KOPT-K1 (cell line): ENCODE data around the gene TBL2.
"Not testable (repeated sequence)": the region's sequence is repeated elsewhere in the genome, so short reads cannot be mapped to it uniquely, and the experiment has no call there.

ENCODE experiments used
- H3K27ac ChIP-seq: fragments of 200-600 bp; sonication (generic); 2 replicates; pipeline ENCODE4 v1.5.1; 2016; ENCODE audit warnings: antibody characterized with exemption, mild to moderate bottlenecking, low read depth, low read length; ENCODE audit not compliant: poor library complexity, severe bottlenecking
- H3K36me3 ChIP-seq: fragments of 200-600 bp; sonication (generic); 2 replicates; pipeline ENCODE4 v1.5.1; 2017; ENCODE audit warnings: antibody characterized with exemption, mild to moderate bottlenecking, low read length, moderate library complexity; ENCODE audit not compliant: insufficient read depth
- H3K9me3 ChIP-seq: fragments of 200-600 bp; sonication (generic); 2 replicates; pipeline ENCODE4 v1.5.1; 2017; ENCODE audit warnings: antibody characterized with exemption, low read length, mild to moderate bottlenecking; ENCODE audit not compliant: insufficient read depth, poor library complexity, severe bottlenecking

The TBL2 gene

GRCh38 chr7:73578342-73579128 is at the start of gene TBL2:
TBL2 (minus strand) TSS chr7:73578579; CDS start chr7:73578549, 30 bp downstream.
- Histone ChIP-seq H3K27ac (peak within 1 kb of the TSS; percentile 85), H3K9me3 (no peaks in the 10 kb centered on the region), H3K36me3 (peaks cover 18% of the 10 kb centered on the region)

DNA sequence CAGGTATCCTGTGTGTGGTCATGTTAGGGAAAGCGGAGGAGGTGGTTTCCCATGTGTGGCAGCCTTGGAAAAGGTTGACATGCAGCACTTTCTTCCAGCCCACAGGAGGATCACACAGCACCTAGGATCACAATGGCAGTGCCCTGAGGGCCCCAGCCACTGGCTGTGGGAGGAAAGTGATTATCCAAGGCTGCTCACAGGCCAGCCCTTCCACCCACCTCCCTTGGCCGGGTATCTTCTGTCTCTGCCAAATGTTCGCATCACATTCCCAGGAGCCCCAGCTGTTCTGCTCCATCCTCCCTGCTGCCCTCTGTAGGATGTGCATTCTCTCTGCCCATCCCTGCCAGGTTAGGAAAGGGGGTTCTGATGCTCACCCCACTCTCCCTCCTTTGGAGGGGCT is 48.4 kb upstream of the TBL2 start:
- no peak overlapping the region for H3K27ac ChIP-seq
- H3K9me3 ChIP-seq: no peaks in the 10 kb centered on the region

DNA sequence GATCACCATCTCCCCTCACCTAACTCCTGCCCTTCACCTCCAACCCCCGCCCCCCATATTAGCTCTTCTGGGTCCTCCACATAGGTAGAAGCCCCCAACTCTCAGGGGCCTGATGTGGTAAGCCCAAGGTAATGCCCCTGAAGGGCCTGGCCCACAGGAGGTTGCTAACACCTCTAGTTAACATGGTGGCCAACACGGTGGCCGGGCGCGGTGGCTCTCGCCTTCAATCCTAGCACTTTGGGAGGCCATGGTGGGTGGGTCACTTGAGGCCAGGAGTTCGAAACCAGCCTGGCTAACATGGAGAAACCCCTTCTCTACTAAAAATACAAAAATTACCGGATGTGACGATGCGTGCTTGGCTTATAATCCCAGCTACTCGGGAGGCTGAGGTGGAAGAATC is 46.9 kb upstream of the TBL2 start:
- no peaks in the 10 kb centered on the region for H3K9me3 ChIP-seq
- H3K36me3 ChIP-seq: no peaks in the 10 kb centered on the region
- no peak overlapping the region for H3K27ac ChIP-seq

More for the DNA sequence above, 48.4 kb upstream of the TBL2 start:
- H3K36me3 ChIP-seq: no peaks in the 10 kb centered on the region

GRCh38 chr7:73624669-73625001 is 46.3 kb upstream of the TBL2 start:
- Histone ChIP-seq H3K9me3 (no peaks in the 10 kb centered on the region), H3K27ac (no peak overlapping the region), H3K36me3 (no peaks in the 10 kb centered on the region)

DNA sequence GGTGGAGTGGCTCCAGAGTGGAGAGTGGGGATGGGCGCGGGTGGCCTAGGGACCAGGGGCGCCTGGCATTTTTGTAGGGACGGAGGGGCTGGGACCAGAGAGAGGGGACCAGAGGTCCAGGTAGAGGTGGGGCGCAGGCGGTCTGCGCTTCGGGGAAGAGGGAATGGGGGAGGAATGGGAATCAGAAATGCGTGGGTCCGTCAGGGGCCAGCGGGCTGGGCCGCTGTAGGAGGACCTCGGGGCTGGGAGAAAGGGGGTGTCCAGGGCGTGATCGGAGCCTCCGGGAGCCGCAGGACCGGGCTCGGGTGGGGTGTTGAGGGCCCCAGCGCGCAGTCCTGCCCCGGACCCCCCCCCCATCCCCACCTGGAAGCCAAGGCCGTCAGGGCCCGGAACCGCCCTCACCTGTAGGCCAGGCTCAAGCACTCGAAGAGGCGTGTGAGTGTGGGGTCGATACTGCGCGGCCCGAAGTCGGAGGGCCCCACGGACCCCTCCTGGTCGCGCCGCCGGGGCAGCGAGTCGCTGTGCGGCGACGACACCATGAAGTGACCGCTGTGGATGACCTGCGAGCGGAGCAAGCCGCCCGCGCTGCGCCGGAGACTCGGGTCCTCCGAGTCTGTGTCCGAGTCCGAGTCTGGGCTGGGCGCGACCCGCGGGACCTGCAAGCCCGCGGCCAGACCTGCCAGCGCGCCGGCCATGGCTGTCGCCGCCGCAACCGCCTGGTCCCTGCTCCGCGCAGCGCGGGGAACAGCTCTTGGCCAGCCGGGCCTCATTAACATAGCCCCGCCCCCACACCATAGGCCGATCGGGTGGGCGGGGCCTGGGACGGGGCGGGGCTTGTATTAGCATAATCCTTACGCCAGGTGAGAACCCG is 45.7 kb upstream of the TBL2 start, which contains the start of gene MLXIPL:
Gene MLXIPL (minus strand): TSS at position 725 of the 871 bp plus-strand sequence. CDS start 30 bp downstream, at position 695.
- Histone ChIP-seq H3K9me3 (no peaks in the 10 kb centered on the region), H3K27ac (no peak within 1 kb of the TSS), H3K36me3 (no peaks in the 10 kb centered on the region)

- Histone ChIP-seq H3K9me3 (no peaks in the 10 kb centered on the region), H3K27ac (no peak overlapping the region), H3K36me3 (no peaks in the 10 kb centered on the region)
These were observed 44.8 kb upstream of the TBL2 start for GRCh38 chr7:73622909-73623797.

GRCh38 chr7:73622527-73622908 is 44.1 kb upstream of the TBL2 start:
- Histone ChIP-seq H3K36me3 (no peaks in the 10 kb centered on the region), H3K9me3 (no peaks in the 10 kb centered on the region), H3K27ac (no peak overlapping the region)

DNA sequence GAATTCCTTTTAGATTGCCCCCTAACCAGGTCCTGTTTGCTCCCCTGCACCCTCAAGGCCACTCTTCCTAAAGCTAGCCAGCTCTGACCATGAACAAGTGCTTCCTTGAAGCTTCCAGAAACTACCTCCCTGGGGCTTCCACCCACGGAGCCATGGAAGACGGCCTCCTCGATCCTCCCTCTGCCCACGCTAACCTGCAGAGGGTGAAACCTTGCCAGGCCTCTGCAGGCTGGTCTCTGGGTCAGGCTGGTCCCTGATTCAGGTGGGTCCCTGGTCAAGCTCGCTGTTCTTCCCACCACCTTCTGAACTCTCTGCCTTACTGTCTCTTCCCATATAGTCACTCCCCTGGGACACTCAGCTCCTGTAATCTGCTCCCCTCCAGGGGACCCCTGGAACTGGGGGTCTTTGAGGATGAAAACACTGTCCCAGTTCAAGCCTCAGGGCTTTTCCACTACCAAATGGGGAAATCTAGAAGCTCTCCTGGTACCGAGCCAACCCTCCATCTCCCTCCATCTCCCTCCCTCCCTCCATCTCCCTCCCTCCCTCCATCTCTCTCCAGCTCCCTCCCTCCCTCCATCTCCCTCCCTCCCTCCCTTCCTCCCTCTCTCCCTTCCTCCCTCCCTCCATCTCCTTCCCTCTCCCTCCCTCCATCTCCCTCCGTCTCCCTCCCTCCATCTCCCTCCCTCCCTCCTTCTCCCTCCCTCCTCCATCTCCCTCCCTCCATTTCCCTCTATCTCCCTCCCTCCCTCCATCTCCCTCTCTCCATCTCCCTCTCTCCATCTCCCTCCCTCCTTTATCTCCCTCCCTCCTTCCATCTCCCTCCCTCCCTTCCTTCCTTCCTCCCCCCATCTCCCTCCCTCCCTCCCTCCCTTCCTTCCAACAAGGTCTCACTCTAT is 43.0 kb upstream of the TBL2 start:
- Histone ChIP-seq H3K36me3 (no peaks in the 10 kb centered on the region), H3K9me3 (no peaks in the 10 kb centered on the region), H3K27ac (no peak overlapping the region)

GRCh38 chr7:73619394-73619793 is 41.0 kb upstream of the TBL2 start:
- not testable (repeated sequence) for H3K27ac ChIP-seq, H3K9me3 ChIP-seq, H3K36me3 ChIP-seq

GRCh38 chr7:73618538-73618937 is 40.2 kb upstream of the TBL2 start:
- Histone ChIP-seq H3K9me3 (no peaks in the 10 kb centered on the region), H3K36me3 (no peaks in the 10 kb centered on the region), H3K27ac (no peak overlapping the region)

GRCh38 chr7:73617520-73617919 is 39.1 kb upstream of the TBL2 start:
- H3K36me3 ChIP-seq, H3K9me3 ChIP-seq: not testable (repeated sequence)

GRCh38 chr7:73615886-73616285 is 37.5 kb upstream of the TBL2 start:
- no peaks in the 10 kb centered on the region for H3K36me3 ChIP-seq
- no peak overlapping the region for H3K27ac ChIP-seq
- no peaks in the 10 kb centered on the region for H3K9me3 ChIP-seq

More at GRCh38 chr7:73617520-73617919, 39.1 kb upstream of the TBL2 start:
- not testable (repeated sequence) for H3K27ac ChIP-seq

GRCh38 chr7:73614937-73615336 is 36.6 kb upstream of the TBL2 start:
- not testable (repeated sequence) for H3K9me3 ChIP-seq, H3K27ac ChIP-seq, H3K36me3 ChIP-seq
